ENCODE measurements around the gene RETREG1. TPM values are rescaled to one million over a fixed set of nuclear protein-coding genes. Genes with fewer than 3 reads are reported as not detected.

RETREG1 gene
- total RNA-seq, 1 experiment from 2014 or later: 3.4 TPM

DNA sequence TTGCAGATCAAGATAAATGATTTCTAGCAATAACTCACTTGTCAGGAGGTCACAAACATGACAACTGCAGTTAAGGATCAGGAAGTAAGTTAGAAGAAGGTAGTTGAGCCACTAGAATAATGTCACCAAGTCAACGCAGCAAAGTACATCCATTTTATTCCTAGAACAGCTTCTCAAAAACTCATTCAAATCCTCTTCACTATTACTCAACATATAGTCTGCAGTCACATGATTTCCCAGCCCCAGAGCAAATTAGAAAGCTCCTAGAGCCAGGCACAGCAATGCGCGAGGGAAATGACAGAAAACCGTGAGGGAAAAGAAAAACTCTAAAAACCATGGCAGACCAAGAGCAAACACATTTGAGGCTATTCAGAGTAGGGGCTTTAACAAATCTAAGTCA is 101.3 kb downstream of the RETREG1 start:
- Histone ChIP-seq H3K56ac (ENCODE audit: insufficient read length, low read depth, low read length) (no peak overlapping the region), H3K27me3 (ENCODE audit: insufficient read depth, low read length) (no peaks in the 10 kb centered on the region), H4K8ac (replicated peaks; ENCODE audit: insufficient read length, low read depth, low read length) (no peak overlapping the region), H3K9me3 (ENCODE audit: control insufficient read depth, low read depth, low read length) (no peaks in the 10 kb centered on the region), H3K23ac (ENCODE audit: insufficient read length, low read depth, low read length) (no peak overlapping the region), H3T11ph (ENCODE audit: low read length) (no peak overlapping the region), H3K79me2 (ENCODE audit: insufficient read depth, low read length) (no peaks in the 10 kb centered on the region), H3K4me1 (ENCODE audit: insufficient read depth, low read length) (no peaks in the 10 kb centered on the region), H2AFZ (ENCODE audit: low read length) (no peak overlapping the region), H3K4ac (ENCODE audit: low read depth, low read length) (no peak overlapping the region), H2BK15ac (ENCODE audit: low read depth, low read length) (no peak overlapping the region), H3K14ac (ENCODE audit: insufficient read depth, low read length) (no peak overlapping the region), H2BK5ac (ENCODE audit: insufficient read length, low read length) (no peak overlapping the region), H2AK5ac (ENCODE audit: insufficient read length, low read length) (no peak overlapping the region), H3K23me2 (ENCODE audit: insufficient read length, low read depth, low read length, poor library complexity, severe bottlenecking) (no peaks in the 10 kb centered on the region), H3K27ac (ENCODE audit: insufficient read length, low read depth, low read length) (no peak overlapping the region), H4K20me1 (ENCODE audit: control insufficient read depth, insufficient read depth, insufficient read length) (no peaks in the 10 kb centered on the region), H2BK20ac (ENCODE audit: low read depth, low read length, poor library complexity, severe bottlenecking) (no peak overlapping the region), H2BK120ac (ENCODE audit: low read depth, low read length, poor library complexity, severe bottlenecking) (no peak overlapping the region), H3K18ac (ENCODE audit: insufficient read length, low read depth, low read length) (no peak overlapping the region), H4K5ac (ENCODE audit: insufficient read length, low read depth, low read length) (no peak overlapping the region), H4K91ac (ENCODE audit: insufficient read length, low read depth, low read length) (no peak overlapping the region), H3K9ac (ENCODE audit: extremely low read depth, insufficient read length, low read length) (no peak overlapping the region), H3K79me1 (ENCODE audit: insufficient read depth, low read depth, low read length, poor library complexity, severe bottlenecking) (no peaks in the 10 kb centered on the region), H3K4me2 (ENCODE audit: insufficient read depth, insufficient read length, low read length) (no peak overlapping the region), H2BK12ac (ENCODE audit: insufficient read length, low read depth, low read length) (no peak overlapping the region)
- Mint-ChIP-seq H3K4me1 (no peaks in the 10 kb centered on the region), H3K9me3 (no peaks in the 10 kb centered on the region), H3K27me3 (ENCODE audit: low read depth) (no peaks in the 10 kb centered on the region; the same call in 1 of the 2 replicates), H3K27ac (no peak overlapping the region), H3K4me3 (no peak overlapping the region), H3K36me3 (ENCODE audit: insufficient read depth in 1 of 3, low read depth in 3 of 3) (no peaks in the 10 kb centered on the region)
- TF ChIP-seq, protein P1, sequence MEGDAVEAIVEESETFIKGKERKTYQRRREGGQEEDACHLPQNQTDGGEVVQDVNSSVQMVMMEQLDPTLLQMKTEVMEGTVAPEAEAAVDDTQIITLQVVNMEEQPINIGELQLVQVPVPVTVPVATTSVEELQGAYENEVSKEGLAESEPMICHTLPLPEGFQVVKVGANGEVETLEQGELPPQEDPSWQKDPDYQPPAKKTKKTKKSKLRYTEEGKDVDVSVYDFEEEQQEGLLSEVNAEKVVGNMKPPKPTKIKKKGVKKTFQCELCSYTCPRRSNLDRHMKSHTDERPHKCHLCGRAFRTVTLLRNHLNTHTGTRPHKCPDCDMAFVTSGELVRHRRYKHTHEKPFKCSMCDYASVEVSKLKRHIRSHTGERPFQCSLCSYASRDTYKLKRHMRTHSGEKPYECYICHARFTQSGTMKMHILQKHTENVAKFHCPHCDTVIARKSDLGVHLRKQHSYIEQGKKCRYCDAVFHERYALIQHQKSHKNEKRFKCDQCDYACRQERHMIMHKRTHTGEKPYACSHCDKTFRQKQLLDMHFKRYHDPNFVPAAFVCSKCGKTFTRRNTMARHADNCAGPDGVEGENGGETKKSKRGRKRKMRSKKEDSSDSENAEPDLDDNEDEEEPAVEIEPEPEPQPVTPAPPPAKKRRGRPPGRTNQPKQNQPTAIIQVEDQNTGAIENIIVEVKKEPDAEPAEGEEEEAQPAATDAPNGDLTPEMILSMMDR (conservative IDR thresholded peaks at IDR 0.05): no peak
- DNase-seq: no peak
- WGBS (ENCODE audit: extremely low coverage, insufficient read length, low lambda C conversion rate): no CpG with 5 or more reads among the region's 4 CpGs
